GM12872 (cell line): ENCODE measurements around the gene TMEM51.

Experiments
- TF ChIP-seq, protein P1 (sequence below): IDR thresholded peaks from 3 replicates; pipeline ENCODE4 v1.5.1; 2011; ENCODE audit warnings: low read depth, mild to moderate bottlenecking, low read length, moderate library complexity; ENCODE audit not compliant: insufficient read depth

Gene TMEM51

DNA sequence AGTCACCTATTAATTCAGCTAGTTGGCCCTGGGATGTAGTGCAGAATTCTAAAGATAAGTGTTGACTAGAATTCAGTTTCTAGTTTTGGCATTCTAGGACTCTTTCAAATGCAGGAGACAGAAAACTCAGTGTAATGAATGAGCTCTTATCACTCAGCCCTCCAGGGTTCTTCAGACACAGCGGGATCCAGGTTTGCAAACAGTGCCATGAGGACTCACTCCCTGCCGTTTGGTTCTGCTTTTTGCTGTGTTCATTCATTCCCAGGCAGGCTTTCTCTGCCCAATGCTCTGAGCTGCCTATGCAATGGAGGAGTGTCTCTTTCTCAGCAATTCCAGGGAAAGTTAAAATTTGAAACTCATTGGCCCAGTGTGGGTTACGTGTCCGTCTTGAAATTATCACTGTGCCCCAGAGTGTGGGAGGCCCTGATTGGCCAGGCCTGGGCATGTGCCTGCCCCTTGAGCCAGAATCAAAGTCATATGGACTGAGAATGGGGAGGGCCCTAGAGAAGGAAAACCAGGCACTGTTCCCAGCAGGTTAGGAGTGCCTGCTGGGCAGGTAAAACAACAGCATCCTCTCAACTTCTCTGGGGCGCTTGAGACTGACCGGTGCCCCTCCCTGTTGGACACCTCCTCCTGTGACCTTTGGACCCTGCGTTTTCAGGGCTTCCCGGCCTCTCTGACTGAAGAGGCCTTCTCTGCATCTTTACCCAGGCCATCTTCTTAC, 43.4 kb downstream of the TMEM51 start:
- TF ChIP-seq, protein P1, sequence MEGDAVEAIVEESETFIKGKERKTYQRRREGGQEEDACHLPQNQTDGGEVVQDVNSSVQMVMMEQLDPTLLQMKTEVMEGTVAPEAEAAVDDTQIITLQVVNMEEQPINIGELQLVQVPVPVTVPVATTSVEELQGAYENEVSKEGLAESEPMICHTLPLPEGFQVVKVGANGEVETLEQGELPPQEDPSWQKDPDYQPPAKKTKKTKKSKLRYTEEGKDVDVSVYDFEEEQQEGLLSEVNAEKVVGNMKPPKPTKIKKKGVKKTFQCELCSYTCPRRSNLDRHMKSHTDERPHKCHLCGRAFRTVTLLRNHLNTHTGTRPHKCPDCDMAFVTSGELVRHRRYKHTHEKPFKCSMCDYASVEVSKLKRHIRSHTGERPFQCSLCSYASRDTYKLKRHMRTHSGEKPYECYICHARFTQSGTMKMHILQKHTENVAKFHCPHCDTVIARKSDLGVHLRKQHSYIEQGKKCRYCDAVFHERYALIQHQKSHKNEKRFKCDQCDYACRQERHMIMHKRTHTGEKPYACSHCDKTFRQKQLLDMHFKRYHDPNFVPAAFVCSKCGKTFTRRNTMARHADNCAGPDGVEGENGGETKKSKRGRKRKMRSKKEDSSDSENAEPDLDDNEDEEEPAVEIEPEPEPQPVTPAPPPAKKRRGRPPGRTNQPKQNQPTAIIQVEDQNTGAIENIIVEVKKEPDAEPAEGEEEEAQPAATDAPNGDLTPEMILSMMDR, result no peak

DNA sequence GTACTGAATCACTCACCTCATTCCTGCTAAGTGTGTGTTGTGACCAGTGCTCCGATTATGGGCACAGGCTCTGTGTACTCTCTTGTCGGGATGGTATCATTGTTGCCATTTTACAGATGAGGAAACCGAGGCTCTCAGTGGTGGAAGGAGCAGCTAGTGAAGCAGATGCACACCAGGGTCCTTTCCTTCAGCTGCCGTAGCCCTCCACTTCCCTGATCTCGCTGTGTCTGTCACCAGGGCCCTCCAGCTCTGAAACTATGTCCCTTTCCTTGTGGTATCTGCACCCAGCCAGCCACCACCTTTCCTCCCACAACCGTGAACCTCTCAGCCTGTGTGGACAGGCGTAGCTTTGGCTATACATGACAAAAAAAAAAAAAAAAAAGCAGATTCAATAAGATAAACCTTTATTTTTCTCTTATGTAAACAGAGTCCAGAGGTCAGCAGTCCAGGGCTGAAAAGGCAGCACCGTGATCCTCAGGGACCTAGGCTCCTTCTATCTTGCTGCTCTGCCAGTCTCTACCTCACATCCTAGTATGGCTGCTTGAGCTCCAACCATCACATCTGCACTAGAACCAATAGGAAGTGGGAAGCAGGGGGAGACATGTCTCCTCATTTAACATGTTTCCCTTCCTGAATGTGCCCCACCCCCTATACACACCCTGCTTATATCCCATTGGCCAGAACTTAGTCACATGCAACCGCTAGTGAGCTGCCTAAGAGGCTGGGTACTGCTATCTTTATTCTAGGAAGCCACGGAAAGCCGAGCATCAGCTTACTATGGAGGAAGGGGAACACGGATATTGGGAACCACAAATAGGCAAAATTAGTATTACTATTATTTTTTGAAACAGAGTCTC, 44.3 kb downstream of the TMEM51 start:
- TF ChIP-seq, protein P1, result no peak

DNA sequence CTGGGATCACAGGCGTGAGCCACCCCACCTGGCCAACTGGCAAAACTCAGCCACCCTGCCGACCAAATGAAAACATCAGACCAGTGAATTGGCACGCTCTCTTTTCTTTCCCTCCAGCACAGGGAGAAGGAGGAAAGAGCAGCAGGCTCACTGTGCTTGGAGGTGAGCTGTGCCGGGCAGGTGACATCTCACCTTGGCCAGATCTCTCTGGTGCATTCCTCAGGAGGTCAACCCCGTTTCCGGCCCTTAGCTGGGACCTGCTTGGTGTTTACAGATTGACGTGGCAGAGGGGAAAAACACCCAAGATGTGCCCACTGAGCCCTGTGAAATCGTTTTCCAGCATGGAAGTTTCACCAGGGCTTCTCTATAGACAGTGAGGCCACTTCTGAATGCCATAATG, 45.1 kb downstream of the TMEM51 start:
- TF ChIP-seq, protein P1, result no peak

DNA sequence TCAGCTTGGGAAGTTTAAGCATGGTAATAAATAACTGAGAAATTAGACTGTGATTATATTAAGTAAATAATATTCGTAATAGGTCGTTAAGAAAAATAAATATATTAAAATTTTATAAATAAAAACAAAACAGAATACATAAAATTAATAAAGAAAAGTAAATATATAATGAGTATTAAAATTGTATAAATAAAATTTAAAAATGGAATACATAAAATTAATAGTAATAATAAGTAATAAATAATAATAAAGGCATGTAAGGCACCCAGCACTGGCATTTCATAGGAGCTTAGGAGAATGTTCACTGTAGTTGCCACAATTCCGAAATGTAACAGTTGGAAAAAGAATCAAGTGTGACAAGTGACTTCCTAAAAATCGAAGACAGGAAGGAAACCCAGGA, 47.7 kb downstream of the TMEM51 start:
- TF ChIP-seq, protein P1, result no peak

DNA sequence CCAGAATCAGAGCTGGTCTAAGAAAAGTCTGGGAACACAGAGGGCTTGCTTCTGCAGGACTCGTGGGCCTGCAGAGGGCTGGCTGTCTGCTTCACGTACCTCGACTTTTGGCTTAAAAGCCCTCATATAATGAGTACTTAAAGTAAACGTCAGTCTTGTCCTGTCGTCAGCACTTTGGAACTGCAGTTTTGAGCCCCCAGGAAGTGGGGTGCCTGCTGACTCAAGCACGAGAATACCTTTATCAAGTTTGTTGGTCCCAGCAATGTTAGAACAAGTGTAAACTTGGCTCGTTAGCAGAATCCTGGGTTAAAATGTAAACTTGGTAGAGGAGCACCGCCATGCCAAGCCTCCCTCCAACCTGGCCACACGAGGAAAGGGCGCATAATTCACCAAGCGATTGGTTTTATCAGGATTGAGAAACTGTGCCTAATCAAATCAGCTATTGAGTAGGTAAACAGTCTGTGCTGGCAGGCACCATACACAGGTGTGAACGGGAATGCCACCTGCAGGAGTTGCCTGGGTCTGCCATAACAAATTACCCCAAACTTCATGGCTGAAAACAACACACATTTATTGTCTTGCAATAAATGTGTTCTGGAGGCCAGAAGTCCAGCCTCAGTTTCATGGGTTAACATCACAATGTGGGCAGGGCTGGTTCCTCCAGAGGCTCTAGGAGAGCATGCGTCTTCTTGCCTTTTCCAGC, 48.5 kb downstream of the TMEM51 start:
- TF ChIP-seq, protein P1, result no peak

DNA sequence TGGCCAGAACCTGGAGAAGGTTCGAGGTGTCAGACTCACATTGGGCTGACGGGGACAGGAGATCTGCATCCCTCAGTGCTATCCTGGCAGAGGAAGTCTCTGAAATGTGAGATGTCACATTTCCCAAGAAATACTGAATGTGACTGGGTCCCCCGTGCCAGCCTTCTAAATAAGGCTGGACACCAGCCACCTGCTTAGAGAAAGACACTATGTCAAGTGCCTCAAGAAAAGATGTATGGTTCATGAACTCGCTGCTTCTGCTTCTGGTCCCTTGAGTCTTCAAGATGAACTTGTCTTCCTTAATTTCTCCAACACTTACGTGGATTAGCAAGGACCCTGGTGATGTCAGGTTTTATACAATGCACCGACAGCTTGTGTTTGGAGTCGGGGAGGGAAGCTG, 51.4 kb downstream of the TMEM51 start:
- TF ChIP-seq, protein P1, result no peak
